ENCODE results near the gene MOV10. TPM values are rescaled to one million over a fixed set of nuclear protein-coding genes. Genes with fewer than 3 reads are reported as not detected.
"Not testable (repeated sequence)": the region's sequence is repeated elsewhere in the genome, so short reads cannot be mapped to it uniquely, and the experiment has no call there.

MOV10 gene
- total and polyA plus RNA-seq, 2 of the 13 experiments (the other 11 are each of a cell fraction or from before 2014, with no cell fraction given), result 56.4 to 58.2 TPM

DNA sequence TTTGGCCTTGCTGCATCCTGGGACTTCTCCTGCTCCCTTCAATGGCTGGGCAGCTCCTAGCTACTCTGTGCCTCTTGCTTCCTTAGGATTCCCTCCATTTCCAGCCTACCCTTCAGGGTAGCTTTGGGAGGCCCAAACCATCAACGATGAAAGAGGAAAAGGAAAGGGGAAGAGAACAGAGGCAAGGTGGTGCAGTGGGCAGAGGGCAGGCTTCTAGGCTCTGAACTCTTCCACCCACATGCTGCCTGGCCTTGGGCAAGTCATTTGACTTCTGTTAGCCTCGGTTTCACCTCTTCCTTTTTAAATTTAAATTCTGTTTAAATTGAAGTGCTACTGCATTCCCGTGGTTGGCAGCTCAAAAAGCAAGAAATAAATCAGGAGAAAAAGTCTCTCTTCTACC is 46.3 kb downstream of the MOV10 start:
- ChIA-PET POLR2A (no interaction called here), CTCF (ENCODE audit: low intra/inter-chr PET ratio, low total read pairs) (no interaction called here)
- no peak overlapping the region for H3K9ac ChIP-seq (ENCODE audit: insufficient read depth, low read depth, low read length)
- H3K79me2 ChIP-seq (ENCODE audit: insufficient read depth, low read length), result no peaks in the 10 kb centered on the region
- no peak overlapping the region for H3K27ac ChIP-seq (ENCODE audit: extremely low read length, insufficient read depth, low read length)
- H3K9me3 ChIP-seq (ENCODE audit: low read length), result no peaks in the 10 kb centered on the region
- no peak for TF ChIP-seq CBX5 (CRISPR knock-in tag; IDR thresholded peaks at IDR 0.05; ENCODE audit: borderline replicate concordance)
- TF ChIP-seq ZNF550 (CRISPR knock-in tag; IDR thresholded peaks at IDR 0.05; ENCODE audit: borderline replicate concordance), result no peak
- no peak for TF ChIP-seq ZNF329 (CRISPR knock-in tag; IDR thresholded peaks at IDR 0.05; ENCODE audit: low read depth)
- no peak for TF ChIP-seq TOE1 (CRISPR knock-in tag; IDR thresholded peaks at IDR 0.05)
- no peak for TF ChIP-seq ZBTB10 (CRISPR knock-in tag; IDR thresholded peaks at IDR 0.05; ENCODE audit: borderline replicate concordance)
- no peak for TF ChIP-seq ZBTB1 (CRISPR knock-in tag; IDR thresholded peaks at IDR 0.05; ENCODE audit: borderline replicate concordance)
- TF ChIP-seq ESRRA (CRISPR knock-in tag; IDR thresholded peaks at IDR 0.05; ENCODE audit: low read depth), result no peak
- TF ChIP-seq, protein P1, sequence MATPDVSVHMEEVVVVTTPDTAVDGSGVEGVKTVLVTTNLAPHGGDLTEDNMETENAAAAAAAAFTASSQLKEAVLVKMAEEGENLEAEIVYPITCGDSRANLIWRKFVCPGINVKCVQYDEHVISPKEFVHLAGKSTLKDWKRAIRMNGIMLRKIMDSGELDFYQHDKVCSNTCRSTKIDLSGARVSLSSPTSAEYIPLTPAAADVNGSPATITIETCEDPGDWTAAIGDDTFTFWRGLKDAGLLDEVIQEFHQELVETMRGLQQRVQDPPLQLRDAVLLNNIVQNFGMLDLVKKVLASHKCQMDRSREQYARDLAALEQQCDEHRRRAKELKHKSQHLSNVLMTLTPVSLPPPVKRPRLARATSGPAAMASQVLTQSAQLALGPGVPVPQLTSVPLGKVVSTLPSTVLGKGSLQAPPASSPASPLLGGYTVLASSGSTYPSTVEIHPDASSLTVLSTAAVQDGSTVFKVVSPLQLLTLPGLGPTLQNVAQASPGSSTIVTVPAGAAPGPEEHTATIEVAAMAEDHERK (CRISPR knock-in tag; IDR thresholded peaks at IDR 0.05; ENCODE audit: low read depth), result no peak
- no peak for TF ChIP-seq MAF1 (CRISPR knock-in tag; IDR thresholded peaks at IDR 0.05; ENCODE audit: borderline replicate concordance)
- no peak for TF ChIP-seq HES4 (CRISPR knock-in tag; IDR thresholded peaks at IDR 0.05; ENCODE audit: borderline replicate concordance)
- TF ChIP-seq ZNF790 (CRISPR knock-in tag; IDR thresholded peaks at IDR 0.05; ENCODE audit: borderline replicate concordance), result no peak
- H2AFZ ChIP-seq (ENCODE audit: low read length), result no peak overlapping the region
- ATAC-seq (no peak), FAIRE-seq (no peak), DNase-seq (ENCODE audit: low spot score) (no peak)
- in situ Hi-C loops (cut with HindIII; ENCODE audit: extremely low pct_ligation_motif_present, low pct_unique_long_range_greater_than_20kb), result loop anchor here (25.0 kb wide), 1 partner anchor 317 kb away; no protein-coding TSS in a partner anchor
- H3K4me2 ChIP-seq (ENCODE audit: low read depth, low read length), result no peak overlapping the region
- peaks cover 27% of the 10 kb centered on the region for H3K4me1 ChIP-seq (ENCODE audit: insufficient read depth, low read length)
- BruUV-seq (replicated peaks), result no TSS peak
- H3K27me3 ChIP-seq (ENCODE audit: control insufficient read depth in 1 of 2, insufficient read depth in 2 of 2, low read length in 2 of 2), result peaks cover 1 to 36% of the 10 kb centered on the region in 2 experiments; a peak in 4 of 5 replicates
- no peaks in the 10 kb centered on the region for H3K36me3 ChIP-seq (replicated peaks in 1 of 2; ENCODE audit: control insufficient read depth in 1 of 2, insufficient read depth in 2 of 2, low read length in 2 of 2)
- H3K4me3 ChIP-seq (replicated peaks in 1 of 3; ENCODE audit: insufficient read depth in 1 of 3, low read depth in 2 of 3, low read length in 3 of 3), result no peak overlapping the region
- intact Hi-C loops (cut with micrococcal nuclease; ENCODE audit: unreplicated experiment), result no loop called here
- 23% methylated on average over 3 of the region's 3 CpGs for WGBS (ENCODE audit: low lambda C conversion rate)
- peaks cover 4% of the 10 kb centered on the region; the same call in 1 of the 2 replicates for H4K20me1 ChIP-seq (ENCODE audit: insufficient read depth, low read length)

- Histone ChIP-seq H3K4me1 (ENCODE audit: insufficient read depth, low read length) (peaks cover 22% of the 10 kb centered on the region), H3K27me3 (ENCODE audit: control insufficient read depth in 1 of 2, insufficient read depth in 2 of 2, low read length in 2 of 2) (peaks cover 1 to 36% of the 10 kb centered on the region in 2 experiments; a peak in 4 of 5 replicates)
- ATAC-seq; H3K4me3 ChIP-seq (replicated peaks in 1 of 3; ENCODE audit: insufficient read depth in 1 of 3, low read depth in 2 of 3, low read length in 3 of 3); H3K9ac ChIP-seq (ENCODE audit: insufficient read depth, low read depth, low read length); H4K20me1 ChIP-seq (ENCODE audit: insufficient read depth, low read length); BruUV-seq (replicated peaks); H3K36me3 ChIP-seq (replicated peaks in 1 of 2; ENCODE audit: control insufficient read depth in 1 of 2, insufficient read depth in 2 of 2, low read length in 2 of 2); intact Hi-C loops (cut with micrococcal nuclease; ENCODE audit: unreplicated experiment); POLR2A ChIA-PET; FAIRE-seq; H3K27ac ChIP-seq (ENCODE audit: extremely low read length, insufficient read depth, low read length); DNase-seq (ENCODE audit: low spot score); H3K9me3 ChIP-seq (ENCODE audit: low read length); H2AFZ ChIP-seq (ENCODE audit: low read length); H3K79me2 ChIP-seq (ENCODE audit: insufficient read depth, low read length); H3K4me2 ChIP-seq (ENCODE audit: low read depth, low read length): not testable (repeated sequence)
- in situ Hi-C loops (cut with HindIII; ENCODE audit: extremely low pct_ligation_motif_present, low pct_unique_long_range_greater_than_20kb), result loop anchor here (25.0 kb wide), 1 partner anchor 316 kb away; no protein-coding TSS in a partner anchor
- WGBS (ENCODE audit: low lambda C conversion rate), result 51% methylated on average over 2 of the region's 2 CpGs
- CTCF ChIA-PET (ENCODE audit: low intra/inter-chr PET ratio, low total read pairs), result interaction anchor here (1.9 kb wide), 1 partner anchor 83 kb away, joined by 7 read pairs; no protein-coding TSS in a partner anchor
These were observed 46.8 kb downstream of the MOV10 start for GRCh38 chr1:112721294-112721693.
